Measurements from ENCODE around the gene RNLS. TPM values are rescaled to one million over a fixed set of nuclear protein-coding genes. Genes with fewer than 3 reads are reported as not detected.
A peak's percentile ranks its signal among the peaks of the same experiment; 100 is the strongest.

Gene RNLS
- polyA plus RNA-seq, 1 experiment: 6.1 TPM

GRCh38 chr10:88232029-88232895, 350.9 kb downstream of the RNLS start:
- Histone ChIP-seq H3K27me3 (ENCODE audit: control insufficient read depth, insufficient read depth, low read length) (no peaks in the 10 kb centered on the region), H3K4me3 (ENCODE audit: low read depth, low read length) (no peak overlapping the region), H3K27ac (ENCODE audit: low read depth, low read length) (no peak overlapping the region), H3K9me3 (ENCODE audit: control insufficient read depth, insufficient read depth, low read length) (no peaks in the 10 kb centered on the region)
- DNase-seq (ENCODE audit: low read depth, low spot score): no peak
- ChIA-PET CTCF (no interaction called here), POLR2A (interaction anchor here (0.5 kb wide), 1 partner anchor 15 kb away, joined by 3 read pairs; no protein-coding TSS in a partner anchor)
- TF ChIP-seq CTCF (IDR thresholded peaks at IDR 0.05; ENCODE audit: low read depth, low read length): no peak

- Histone ChIP-seq H3K27ac (ENCODE audit: low read depth, low read length) (no peak overlapping the region), H3K27me3 (ENCODE audit: control insufficient read depth, insufficient read depth, low read length) (no peaks in the 10 kb centered on the region), H3K4me3 (ENCODE audit: low read depth, low read length) (no peak overlapping the region), H3K9me3 (ENCODE audit: control insufficient read depth, insufficient read depth, low read length) (no peaks in the 10 kb centered on the region)
- no peak for TF ChIP-seq CTCF (IDR thresholded peaks at IDR 0.05; ENCODE audit: low read depth, low read length)
- POLR2A ChIA-PET: no interaction called here
- CTCF ChIA-PET: no interaction called here
- DNase-seq (ENCODE audit: low read depth, low spot score): no peak
Measured at GRCh38 chr10:88230251-88230650, 352.9 kb downstream of the RNLS start.

- no peak for TF ChIP-seq CTCF (IDR thresholded peaks at IDR 0.05; ENCODE audit: low read depth, low read length)
- POLR2A ChIA-PET: no interaction called here
- Histone ChIP-seq H3K27ac (ENCODE audit: low read depth, low read length) (no peak overlapping the region), H3K9me3 (ENCODE audit: control insufficient read depth, insufficient read depth, low read length) (no peaks in the 10 kb centered on the region), H3K27me3 (ENCODE audit: control insufficient read depth, insufficient read depth, low read length) (no peaks in the 10 kb centered on the region), H3K4me3 (ENCODE audit: low read depth, low read length) (no peak overlapping the region)
- DNase-seq (ENCODE audit: low read depth, low spot score): no peak
- CTCF ChIA-PET: no interaction called here
Measured at GRCh38 chr10:88228130-88228529, 355.0 kb downstream of the RNLS start.

- POLR2A ChIA-PET: no interaction called here
- H3K4me3 ChIP-seq (ENCODE audit: low read depth, low read length): no peak overlapping the region
- no peaks in the 10 kb centered on the region for H3K9me3 ChIP-seq (ENCODE audit: control insufficient read depth, insufficient read depth, low read length)
- peak overlapping the region; percentile 53 for H3K27ac ChIP-seq (ENCODE audit: low read depth, low read length)
- CTCF ChIA-PET: no interaction called here
- H3K27me3 ChIP-seq (ENCODE audit: control insufficient read depth, insufficient read depth, low read length): no peaks in the 10 kb centered on the region
- peak; percentile 50 for DNase-seq (ENCODE audit: low read depth, low spot score)
- no peak for TF ChIP-seq CTCF (IDR thresholded peaks at IDR 0.05; ENCODE audit: low read depth, low read length)
Measured at GRCh38 chr10:88227342-88228018, 355.6 kb downstream of the RNLS start.

GRCh38 chr10:88226891-88227290, 356.2 kb downstream of the RNLS start:
- H3K27ac ChIP-seq (ENCODE audit: low read depth, low read length): no peak overlapping the region

More at GRCh38 chr10:88226891-88227290, 356.2 kb downstream of the RNLS start:
- CTCF ChIA-PET: no interaction called here
- POLR2A ChIA-PET: no interaction called here
- TF ChIP-seq CTCF (IDR thresholded peaks at IDR 0.05; ENCODE audit: low read depth, low read length): no peak
- DNase-seq (ENCODE audit: low read depth, low spot score): no peak
- no peaks in the 10 kb centered on the region for H3K9me3 ChIP-seq (ENCODE audit: control insufficient read depth, insufficient read depth, low read length)
- no peak overlapping the region for H3K4me3 ChIP-seq (ENCODE audit: low read depth, low read length)
- H3K27me3 ChIP-seq (ENCODE audit: control insufficient read depth, insufficient read depth, low read length): no peaks in the 10 kb centered on the region
